Loucy (cell line): Measurements from ENCODE around the gene GDPD3.

Experiments
- H2AFZ ChIP-seq: fragments of 200-600 bp; sonication (generic); 2 replicates; pipeline ENCODE4 v1.6.0; 2016; ENCODE audit warnings: antibody characterized with exemption, mild to moderate bottlenecking, low read length, moderate library complexity
- H3F3A ChIP-seq: fragments of 200-600 bp; 2 replicates; pipeline ENCODE4 v1.6.0; 2016; ENCODE audit warnings: antibody characterized with exemption, low read depth, mild to moderate bottlenecking
- H3K27me3 ChIP-seq: fragments of 200-600 bp; sonication (generic); 2 replicates; pipeline ENCODE4 v1.6.1; 2014; ENCODE audit warnings: low read length, mild to moderate bottlenecking; ENCODE audit not compliant: insufficient read depth, poor library complexity, severe bottlenecking
- H3K36me3 ChIP-seq: fragments of 200-600 bp; sonication (generic); 2 replicates; pipeline ENCODE4 v1.6.1; 2016; ENCODE audit warnings: low read length; ENCODE audit not compliant: insufficient read depth
- H3K4me1 ChIP-seq: fragments of 200-600 bp; sonication (generic); 2 replicates; pipeline ENCODE4 v1.5.1; 2014; ENCODE audit warnings: low read length, mild to moderate bottlenecking; ENCODE audit not compliant: insufficient read depth, poor library complexity, severe bottlenecking
- H3K4me2 ChIP-seq: fragments of 200-600 bp; sonication (generic); 2 replicates; pipeline ENCODE4 v1.6.0; 2014; ENCODE audit warnings: antibody characterized with exemption, low read length, low read depth, mild to moderate bottlenecking; ENCODE audit not compliant: poor library complexity, severe bottlenecking
- H3K4me3 ChIP-seq: fragments of 200-600 bp; sonication (generic); 2 replicates; pipeline ENCODE4 v1.5.1; 2014; ENCODE audit warnings: low read length, mild to moderate bottlenecking, mixed read lengths; ENCODE audit not compliant: poor library complexity, severe bottlenecking
- H3K79me2 ChIP-seq: fragments of 200-600 bp; sonication (generic); 2 replicates; pipeline ENCODE4 v1.6.1; 2014; ENCODE audit warnings: low read length; ENCODE audit not compliant: insufficient read depth
- H3K9ac ChIP-seq: fragments of 200-600 bp; sonication (generic); 2 replicates; pipeline ENCODE4 v1.6.0; 2014; ENCODE audit warnings: mild to moderate bottlenecking, low read depth, low read length, moderate library complexity; ENCODE audit not compliant: poor library complexity, severe bottlenecking
- H3K9me2 ChIP-seq: fragments of 200-600 bp; sonication (generic); replicated peaks from 2 replicates; pipeline ENCODE4 v1.6.1; 2016; ENCODE audit warnings: low read depth, low read length, mixed read lengths
- H3K9me3 ChIP-seq: fragments of 200-600 bp; sonication (generic); 2 replicates; pipeline ENCODE4 v1.6.1; 2014; ENCODE audit warnings: mild to moderate bottlenecking, antibody characterized with exemption, low read length, low read depth; ENCODE audit not compliant: insufficient read depth
- H4K20me1 ChIP-seq: fragments of 200-600 bp; sonication (generic); 2 replicates; pipeline ENCODE4 v1.6.0; 2014; ENCODE audit warnings: antibody characterized with exemption, low read length, mild to moderate bottlenecking; ENCODE audit not compliant: insufficient read depth, poor library complexity, severe bottlenecking
- CTCF ChIP-seq: fragments of 200-600 bp; sonication (generic); conservative IDR thresholded peaks from 2 replicates; pipeline ENCODE4 v1.5.1; 2014; ENCODE audit warnings: mild to moderate bottlenecking, antibody characterized with exemption, low read length
- EZH2phosphoT487 ChIP-seq: fragments of 200-600 bp; IDR thresholded peaks from 2 replicates; pipeline ENCODE4 v1.6.1; 2018; ENCODE audit warnings: antibody characterized with exemption, mild to moderate bottlenecking, moderate library complexity, borderline replicate concordance

Gene GDPD3

GRCh38 chr16:30095166-30096078 lies 17.9 kb downstream of the GDPD3 start:
- Histone ChIP-seq H3K79me2 (no peaks in the 10 kb centered on the region), H3K9ac (no peak overlapping the region), H3K27me3 (no peaks in the 10 kb centered on the region), H3F3A (peaks cover 4% of the 10 kb centered on the region; the same call in 1 of the 2 replicates), H3K4me2 (no peak overlapping the region), H3K4me1 (peaks cover 15% of the 10 kb centered on the region), H3K36me3 (no peaks in the 10 kb centered on the region), H2AFZ (no peak overlapping the region), H3K4me3 (no peak overlapping the region), H3K9me2 (no peaks in the 10 kb centered on the region), H3K9me3 (no peaks in the 10 kb centered on the region; the same call in 1 of the 2 replicates), H4K20me1 (no peaks in the 10 kb centered on the region)
- no peak for TF ChIP-seq CTCF
- TF ChIP-seq EZH2phosphoT487 = no peak

DNA sequence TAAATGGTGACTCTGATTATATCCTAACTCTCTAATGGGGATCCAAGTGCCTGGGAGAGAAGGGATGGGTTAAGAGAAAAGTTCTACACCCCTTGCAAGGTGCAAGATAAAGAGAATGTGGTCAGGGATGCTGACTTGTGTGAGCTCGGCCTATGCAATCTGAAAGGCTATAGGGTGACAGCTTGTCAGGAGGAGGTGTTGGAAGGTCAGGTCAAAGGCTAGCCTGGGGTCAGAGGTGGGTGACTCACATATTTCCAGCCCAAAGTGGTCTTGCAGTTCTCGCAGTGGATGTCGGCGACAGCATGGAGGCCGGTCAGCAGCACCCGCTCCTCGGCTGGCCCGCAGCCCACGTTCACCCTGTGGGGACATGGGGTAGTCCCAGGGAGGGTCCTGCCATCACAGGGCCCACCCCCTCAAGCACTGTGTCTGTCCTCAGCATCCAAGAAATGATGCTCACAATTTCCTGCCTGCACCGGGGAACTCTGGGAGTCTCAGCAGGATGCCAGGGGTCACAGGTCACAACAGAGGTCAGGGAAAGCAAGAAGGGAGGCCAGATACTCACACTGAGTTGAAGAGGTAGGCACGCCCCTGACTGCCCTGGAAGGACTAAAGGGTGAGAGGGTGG lies 18.7 kb downstream of the GDPD3 start:
- Histone ChIP-seq H3K4me1 (peaks cover 22% of the 10 kb centered on the region), H4K20me1 (no peaks in the 10 kb centered on the region), H2AFZ (no peak overlapping the region), H3K9me3 (no peaks in the 10 kb centered on the region; the same call in 1 of the 2 replicates), H3K4me2 (no peak overlapping the region), H3K36me3 (no peaks in the 10 kb centered on the region), H3K79me2 (no peaks in the 10 kb centered on the region), H3F3A (peaks cover 4% of the 10 kb centered on the region; the same call in 1 of the 2 replicates), H3K9ac (no peak overlapping the region), H3K27me3 (no peaks in the 10 kb centered on the region), H3K4me3 (no peak overlapping the region), H3K9me2 (no peaks in the 10 kb centered on the region)
- no peak for TF ChIP-seq EZH2phosphoT487
- TF ChIP-seq CTCF = no peak

DNA sequence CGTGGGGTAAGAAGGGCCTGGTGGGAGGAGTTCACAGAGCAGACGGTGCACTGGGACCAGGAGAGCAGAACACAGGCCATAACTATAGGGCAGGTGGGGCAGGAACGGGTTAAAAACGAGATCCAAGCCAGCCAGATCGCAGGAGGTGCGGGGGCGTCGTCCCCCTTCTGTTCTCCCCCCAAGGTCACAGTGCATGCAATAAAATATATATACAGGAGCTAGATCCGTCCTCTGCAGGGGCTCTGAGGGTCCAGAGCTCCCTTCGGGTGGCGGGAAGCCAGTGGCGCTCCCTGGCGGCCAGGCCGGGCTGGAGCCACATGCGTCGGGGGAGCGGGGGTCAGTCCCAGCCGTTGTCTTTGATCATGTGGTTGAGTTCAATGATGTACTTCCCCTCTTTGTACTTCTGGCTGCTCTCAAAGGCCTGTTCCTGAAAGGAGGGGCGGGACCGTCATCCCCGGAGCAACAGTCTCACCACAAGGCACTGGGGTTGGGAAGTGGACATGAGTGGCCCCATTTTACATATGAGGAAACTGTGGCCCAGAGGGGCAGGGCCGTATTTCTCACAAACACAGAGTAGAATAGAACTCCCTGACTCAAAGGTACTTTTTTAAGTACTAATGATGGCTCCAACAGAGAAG lies 20.8 kb downstream of the GDPD3 start:
- Histone ChIP-seq H3K4me3 (peak overlapping the region; percentile 82), H3K4me2 (peak overlapping the region; percentile 91), H4K20me1 (no peaks in the 10 kb centered on the region), H2AFZ (peak overlapping the region; percentile 82), H3K36me3 (no peaks in the 10 kb centered on the region), H3F3A (peaks cover 7% of the 10 kb centered on the region; the same call in 1 of the 2 replicates), H3K9ac (peak overlapping the region; percentile 97), H3K79me2 (no peaks in the 10 kb centered on the region), H3K9me2 (no peaks in the 10 kb centered on the region), H3K9me3 (no peaks in the 10 kb centered on the region), H3K27me3 (no peaks in the 10 kb centered on the region), H3K4me1 (peaks cover 22% of the 10 kb centered on the region)
- TF ChIP-seq EZH2phosphoT487 (no peak), CTCF (peak; percentile 77)
